Mesendoderm (in vitro differentiated cells): ENCODE data around the gene AHCTF1.

ENCODE experiments used
- DNase-seq: peaks from one replicate; pipeline ENCODE4 v3.0.0; 2013
- H2AK5ac ChIP-seq: 2 replicates; pipeline ENCODE4 v1.6.1; 2013; ENCODE audit warnings: low read length, inconsistent platforms
- H2BK120ac ChIP-seq: 2 replicates; pipeline ENCODE4 v1.6.1; 2013; ENCODE audit warnings: low read depth, mild to moderate bottlenecking, low read length, moderate library complexity, mixed read lengths
- H2BK15ac ChIP-seq: replicated peaks from 2 replicates; pipeline ENCODE4 v1.6.1; 2013; ENCODE audit warnings: low read depth, mild to moderate bottlenecking, moderate library complexity
- H2BK5ac ChIP-seq: 2 replicates; pipeline ENCODE4 v1.6.1; 2013; ENCODE audit warnings: low read length, inconsistent platforms
- H3K18ac ChIP-seq: 2 replicates; pipeline ENCODE4 v1.6.1; 2013; ENCODE audit warnings: mild to moderate bottlenecking, low read length, mixed read lengths
- H3K23ac ChIP-seq: one replicate; pipeline ENCODE4 v1.6.1; 2013; ENCODE audit warnings: low read length
- H3K27ac ChIP-seq: 2 replicates; pipeline ENCODE4 v1.5.1; 2013; ENCODE audit warnings: low read depth, mild to moderate bottlenecking, inconsistent platforms, low read length, moderate library complexity
- H3K27me3 ChIP-seq: 2 replicates; pipeline ENCODE4 v1.6.1; 2013; ENCODE audit warnings: low read length, control low read depth, mild to moderate bottlenecking, inconsistent platforms; ENCODE audit not compliant: insufficient read depth, poor library complexity
- H3K36me3 ChIP-seq: 2 replicates; pipeline ENCODE4 v1.6.1; 2013; ENCODE audit warnings: low read length, inconsistent platforms; ENCODE audit not compliant: control insufficient read depth, insufficient read depth
- H3K4ac ChIP-seq: one replicate; pipeline ENCODE4 v1.6.1; 2013; ENCODE audit warnings: low read depth, mild to moderate bottlenecking, low read length, moderate library complexity
- H3K4me1 ChIP-seq: 2 replicates; pipeline ENCODE4 v1.6.1; 2013; ENCODE audit warnings: low read depth, low read length, inconsistent platforms; ENCODE audit not compliant: control insufficient read depth
- H3K4me2 ChIP-seq: 2 replicates; pipeline ENCODE4 v1.6.1; 2013; ENCODE audit warnings: low read length
- H3K4me3 ChIP-seq: 2 replicates; pipeline ENCODE4 v1.5.1; 2013; ENCODE audit warnings: mild to moderate bottlenecking, low read length
- H3K56ac ChIP-seq: one replicate; pipeline ENCODE4 v1.6.1; 2013; ENCODE audit warnings: low read length
- H3K79me1 ChIP-seq: 2 replicates; pipeline ENCODE4 v1.6.1; 2013; ENCODE audit warnings: low read length, inconsistent platforms
- H3K79me2 ChIP-seq: 2 replicates; pipeline ENCODE4 v1.6.1; 2013; ENCODE audit warnings: mild to moderate bottlenecking, low read length; ENCODE audit not compliant: control insufficient read depth, insufficient read depth
- H3K9ac ChIP-seq: 2 replicates; pipeline ENCODE4 v1.6.1; 2013; ENCODE audit warnings: low read length, inconsistent platforms
- H4K5ac ChIP-seq: one replicate; pipeline ENCODE4 v1.6.1; 2013; ENCODE audit warnings: low read length
- H4K8ac ChIP-seq: one replicate; pipeline ENCODE4 v1.6.1; 2013; ENCODE audit warnings: low read depth, mild to moderate bottlenecking, control low read depth, low read length, moderate library complexity
- WGBS: extraction: QIAGEN DNeasy Blood & Tissue Kit; methylation state at CpG from one replicate; pipeline ENCODE4 v1.1.7; 2013; ENCODE audit warnings: low lambda C conversion rate, missing lambda C conversion rate; ENCODE audit not compliant: insufficient coverage; ENCODE audit errors: extremely low coverage; 5-methylcytosine and 5-hydroxymethylcytosine counted together

AHCTF1 gene

GRCh38 chr1:246947255-246947654 is 15.5 kb upstream of the AHCTF1 start:
- WGBS, result no CpG with 5 or more reads among the region's 7 CpGs
- Histone ChIP-seq H3K27me3 (no peaks in the 10 kb centered on the region), H3K79me1 (no peaks in the 10 kb centered on the region), H3K18ac (no peak overlapping the region), H2AK5ac (no peak overlapping the region), H3K36me3 (no peaks in the 10 kb centered on the region), H4K8ac (no peak overlapping the region), H4K5ac (no peak overlapping the region), H2BK15ac (no peak overlapping the region), H3K9ac (no peak overlapping the region), H2BK120ac (no peak overlapping the region), H3K56ac (no peak overlapping the region), H3K4me2 (no peak overlapping the region), H3K4me1 (no peaks in the 10 kb centered on the region), H3K4me3 (no peak overlapping the region), H2BK5ac (no peak overlapping the region), H3K23ac (no peak overlapping the region), H3K4ac (no peak overlapping the region), H3K27ac (no peak overlapping the region), H3K79me2 (no peaks in the 10 kb centered on the region)
- DNase-seq, result no peak

- Histone ChIP-seq H3K36me3 (no peaks in the 10 kb centered on the region), H3K18ac (no peak overlapping the region)
- WGBS, result no CpG with 5 or more reads among the region's 6 CpGs
Measured at GRCh38 chr1:246946366-246946765, 14.6 kb upstream of the AHCTF1 start.

GRCh38 chr1:246934765-246935164 is 3.0 kb upstream of the AHCTF1 start:
- peaks cover 13% of the 10 kb centered on the region for H3K79me2 ChIP-seq

More at GRCh38 chr1:246946366-246946765, 14.6 kb upstream of the AHCTF1 start:
- Histone ChIP-seq H3K79me1 (no peaks in the 10 kb centered on the region), H3K27me3 (no peaks in the 10 kb centered on the region), H2BK5ac (no peak overlapping the region), H3K27ac (no peak overlapping the region), H2AK5ac (no peak overlapping the region), H3K4me1 (no peaks in the 10 kb centered on the region), H3K23ac (no peak overlapping the region), H2BK120ac (no peak overlapping the region), H4K5ac (no peak overlapping the region), H4K8ac (no peak overlapping the region), H3K9ac (no peak overlapping the region), H3K79me2 (no peaks in the 10 kb centered on the region), H3K4ac (no peak overlapping the region), H2BK15ac (no peak overlapping the region), H3K4me3 (no peak overlapping the region), H3K56ac (no peak overlapping the region), H3K4me2 (no peak overlapping the region)
- DNase-seq, result no peak

GRCh38 chr1:246933893-246934292 is 2.1 kb upstream of the AHCTF1 start:
- Histone ChIP-seq H2BK5ac (no peak overlapping the region), H3K4me2 (no peak overlapping the region), H3K56ac (no peak overlapping the region), H3K4ac (no peak overlapping the region), H3K79me2 (peaks cover 20% of the 10 kb centered on the region), H3K27me3 (no peaks in the 10 kb centered on the region), H4K5ac (no peak overlapping the region), H3K9ac (no peak overlapping the region), H3K79me1 (peaks cover 2% of the 10 kb centered on the region), H3K4me1 (no peaks in the 10 kb centered on the region), H3K4me3 (no peak overlapping the region), H3K36me3 (no peaks in the 10 kb centered on the region), H2AK5ac (no peak overlapping the region), H3K23ac (no peak overlapping the region), H4K8ac (no peak overlapping the region), H3K27ac (no peak overlapping the region), H3K18ac (no peak overlapping the region), H2BK15ac (no peak overlapping the region), H2BK120ac (no peak overlapping the region)
- no peak for DNase-seq
- WGBS, result no CpG with 5 or more reads among the region's 2 CpGs

More at GRCh38 chr1:246934765-246935164, 3.0 kb upstream of the AHCTF1 start:
- Histone ChIP-seq H3K4me2 (no peak overlapping the region), H2BK5ac (no peak overlapping the region), H2AK5ac (no peak overlapping the region), H3K79me1 (peaks cover 2% of the 10 kb centered on the region), H3K23ac (no peak overlapping the region), H4K5ac (no peak overlapping the region), H3K36me3 (no peaks in the 10 kb centered on the region), H3K27me3 (no peaks in the 10 kb centered on the region), H2BK120ac (no peak overlapping the region), H4K8ac (no peak overlapping the region), H3K9ac (no peak overlapping the region), H3K4me1 (no peaks in the 10 kb centered on the region), H3K18ac (no peak overlapping the region), H2BK15ac (no peak overlapping the region), H3K27ac (no peak overlapping the region), H3K56ac (no peak overlapping the region), H3K4ac (no peak overlapping the region), H3K4me3 (no peak overlapping the region)
- DNase-seq, result no peak
- WGBS, result no CpG with 5 or more reads among the region's 1 CpG

- no peak overlapping the region for H2AK5ac ChIP-seq
- H3K79me1 ChIP-seq, result peaks cover 2% of the 10 kb centered on the region
- no peak overlapping the region for H2BK5ac ChIP-seq
- no peaks in the 10 kb centered on the region for H3K4me1 ChIP-seq
- WGBS, result no CpG with 5 or more reads among the region's 8 CpGs
- H3K4me2 ChIP-seq, result peak overlapping the region; percentile 64
- H3K79me2 ChIP-seq, result peaks cover 27% of the 10 kb centered on the region
- no peak for DNase-seq
- H4K8ac ChIP-seq, result no peak overlapping the region
- H3K4ac ChIP-seq, result no peak overlapping the region
- H4K5ac ChIP-seq, result no peak overlapping the region
- H3K18ac ChIP-seq, result no peak overlapping the region
- peak overlapping the region; percentile 70 for H3K56ac ChIP-seq
- H3K36me3 ChIP-seq, result no peaks in the 10 kb centered on the region
- H2BK120ac ChIP-seq, result no peak overlapping the region
- H3K27me3 ChIP-seq, result no peaks in the 10 kb centered on the region
- no peak overlapping the region for H3K23ac ChIP-seq
- H3K27ac ChIP-seq, result no peak overlapping the region
- H3K9ac ChIP-seq, result peak overlapping the region; percentile 50
- H2BK15ac ChIP-seq, result no peak overlapping the region
- no peak overlapping the region for H3K4me3 ChIP-seq
Measured at GRCh38 chr1:246932366-246932700, 585 bp upstream of the AHCTF1 start.

- Histone ChIP-seq H3K79me1 (peaks cover 2% of the 10 kb centered on the region), H2BK15ac (no peak overlapping the region), H3K36me3 (no peaks in the 10 kb centered on the region), H3K23ac (no peak overlapping the region), H2BK120ac (no peak overlapping the region), H4K8ac (no peak overlapping the region), H3K27me3 (no peaks in the 10 kb centered on the region), H3K4me1 (no peaks in the 10 kb centered on the region), H3K4me2 (peak overlapping the region; percentile 80), H3K18ac (peak overlapping the region; percentile 85), H3K9ac (peak overlapping the region; percentile 98), H4K5ac (no peak overlapping the region), H2BK5ac (no peak overlapping the region), H3K4ac (no peak overlapping the region), H3K27ac (peak overlapping the region; percentile 99), H3K56ac (peak overlapping the region; percentile 99), H3K4me3 (peak overlapping the region; percentile 98), H2AK5ac (no peak overlapping the region), H3K79me2 (peaks cover 38% of the 10 kb centered on the region)
- peak; percentile 69 for DNase-seq
- no CpG with 5 or more reads among the region's 76 CpGs for WGBS
Measured at GRCh38 chr1:246930830-246931548, 759 bp downstream of the AHCTF1 start.
